Measurements from ENCODE around the gene USH1G. TPM values are rescaled to one million over a fixed set of nuclear protein-coding genes. Genes with fewer than 3 reads are reported as not detected.

The USH1G gene
- total RNA-seq, 6 experiments from 2014 or later = not detected

DNA sequence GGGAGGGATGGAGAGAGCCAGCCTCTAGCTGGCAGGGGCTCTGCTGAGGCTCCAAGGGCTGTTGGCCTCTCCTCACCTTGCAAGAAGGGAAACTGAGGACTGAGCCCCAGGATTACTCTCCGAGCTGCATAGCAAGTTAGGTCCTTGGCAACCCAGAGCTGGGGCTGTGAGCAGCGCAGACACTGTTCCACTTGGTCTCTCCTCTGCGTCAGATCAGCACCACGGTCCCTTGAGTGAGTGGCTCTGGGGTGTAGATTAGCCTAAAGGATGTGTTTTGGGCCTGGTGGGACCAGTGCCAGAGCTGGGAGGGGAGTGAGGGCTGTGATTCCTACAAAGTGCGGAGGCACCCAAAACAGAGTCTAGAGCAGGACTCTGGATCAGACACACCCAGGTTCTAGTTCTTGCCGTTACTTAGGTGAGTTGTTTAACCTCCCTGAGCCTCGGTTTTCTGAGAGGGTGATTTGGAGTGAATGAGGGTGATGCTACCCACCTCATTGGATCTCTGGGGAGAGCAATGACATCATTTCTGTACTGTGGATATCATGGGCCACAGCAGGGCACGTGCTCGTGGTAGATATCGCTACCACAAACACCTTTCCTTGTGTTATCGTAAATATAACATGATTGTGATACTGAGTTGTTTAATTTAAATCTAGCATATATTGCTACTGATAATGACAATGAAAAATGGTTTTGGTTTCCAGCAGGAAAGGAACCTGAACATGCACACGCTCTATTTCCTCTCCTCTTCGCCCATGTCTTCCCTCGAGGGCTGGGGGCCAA, 21.5 kb downstream of the USH1G start:
- Mint-ChIP-seq H3K27me3 (ENCODE audit: insufficient read depth) (peaks cover 20% of the 10 kb centered on the region), H3K9me3 (peaks cover 3% of the 10 kb centered on the region; the same call in 1 of the 2 replicates), H3K27ac (no peak overlapping the region), H3K4me3 (no peak overlapping the region), H3K4me1 (ENCODE audit: low read depth) (no peaks in the 10 kb centered on the region), H3K36me3 (ENCODE audit: low read depth) (no peaks in the 10 kb centered on the region)
- TF ChIP-seq, protein P1, sequence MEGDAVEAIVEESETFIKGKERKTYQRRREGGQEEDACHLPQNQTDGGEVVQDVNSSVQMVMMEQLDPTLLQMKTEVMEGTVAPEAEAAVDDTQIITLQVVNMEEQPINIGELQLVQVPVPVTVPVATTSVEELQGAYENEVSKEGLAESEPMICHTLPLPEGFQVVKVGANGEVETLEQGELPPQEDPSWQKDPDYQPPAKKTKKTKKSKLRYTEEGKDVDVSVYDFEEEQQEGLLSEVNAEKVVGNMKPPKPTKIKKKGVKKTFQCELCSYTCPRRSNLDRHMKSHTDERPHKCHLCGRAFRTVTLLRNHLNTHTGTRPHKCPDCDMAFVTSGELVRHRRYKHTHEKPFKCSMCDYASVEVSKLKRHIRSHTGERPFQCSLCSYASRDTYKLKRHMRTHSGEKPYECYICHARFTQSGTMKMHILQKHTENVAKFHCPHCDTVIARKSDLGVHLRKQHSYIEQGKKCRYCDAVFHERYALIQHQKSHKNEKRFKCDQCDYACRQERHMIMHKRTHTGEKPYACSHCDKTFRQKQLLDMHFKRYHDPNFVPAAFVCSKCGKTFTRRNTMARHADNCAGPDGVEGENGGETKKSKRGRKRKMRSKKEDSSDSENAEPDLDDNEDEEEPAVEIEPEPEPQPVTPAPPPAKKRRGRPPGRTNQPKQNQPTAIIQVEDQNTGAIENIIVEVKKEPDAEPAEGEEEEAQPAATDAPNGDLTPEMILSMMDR (IDR thresholded peaks at IDR 0.05) = no peak
- no peak for DNase-seq

DNA sequence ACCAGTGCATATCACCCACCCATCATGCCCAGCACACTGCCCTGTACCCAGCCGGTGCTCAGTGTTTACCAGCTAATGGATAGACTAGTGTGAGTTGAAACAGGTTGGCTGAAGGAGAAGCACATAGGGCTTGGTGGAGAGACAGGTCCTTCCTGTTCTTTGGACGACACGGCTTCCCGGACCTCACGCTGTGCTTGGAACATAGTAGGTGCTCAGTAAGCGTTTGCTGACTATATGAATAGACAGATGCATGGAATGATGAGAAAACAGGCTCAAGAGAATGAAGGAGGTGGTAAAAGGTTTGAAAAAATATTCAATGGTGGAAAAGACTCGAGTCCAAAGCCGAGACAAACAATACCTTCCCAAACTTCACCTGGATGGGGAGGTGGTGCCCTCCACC, 22.8 kb downstream of the USH1G start:
- DNase-seq = no peak
- H3K27ac Mint-ChIP-seq = no peak overlapping the region
- no peaks in the 10 kb centered on the region for H3K9me3 Mint-ChIP-seq
- TF ChIP-seq, protein P1 (IDR thresholded peaks at IDR 0.05) = no peak
- H3K36me3 Mint-ChIP-seq (ENCODE audit: low read depth) = no peaks in the 10 kb centered on the region
- no peak overlapping the region for H3K4me3 Mint-ChIP-seq
- H3K4me1 Mint-ChIP-seq (ENCODE audit: low read depth) = no peaks in the 10 kb centered on the region
- H3K27me3 Mint-ChIP-seq (ENCODE audit: insufficient read depth) = peaks cover 31% of the 10 kb centered on the region

DNA sequence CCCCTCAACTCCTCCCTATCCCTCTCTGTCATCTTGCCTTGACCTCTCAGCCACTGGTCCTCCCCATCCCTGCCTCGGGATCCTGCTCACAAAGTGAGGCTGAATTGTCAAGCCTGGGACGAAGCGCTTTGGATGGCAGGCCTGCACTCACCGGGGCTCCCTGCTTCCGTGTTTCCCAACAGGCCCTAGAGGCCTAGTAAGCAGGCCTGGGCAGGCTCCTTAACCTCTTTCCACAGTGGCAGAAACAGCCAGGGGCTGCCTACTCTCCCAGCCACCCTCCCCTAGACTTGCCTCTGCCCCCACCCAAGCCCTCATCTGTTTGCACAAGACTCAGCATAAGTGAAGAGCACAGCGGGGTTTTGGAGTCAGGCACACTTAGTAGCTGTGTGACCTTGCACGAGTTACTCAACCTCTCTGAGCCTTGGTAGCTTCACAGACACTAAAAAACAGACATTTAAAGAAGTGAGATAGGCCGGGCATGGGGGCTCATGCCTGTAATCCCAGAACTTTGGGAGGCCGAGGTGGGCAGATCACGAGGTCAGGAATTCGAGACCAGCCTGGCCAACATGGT, 24.6 kb downstream of the USH1G start:
- peaks cover 46% of the 10 kb centered on the region for H3K27me3 Mint-ChIP-seq (ENCODE audit: insufficient read depth)
- no peaks in the 10 kb centered on the region for H3K4me1 Mint-ChIP-seq (ENCODE audit: low read depth)
- DNase-seq = no peak
- H3K9me3 Mint-ChIP-seq = no peaks in the 10 kb centered on the region
- TF ChIP-seq, protein P1 (IDR thresholded peaks at IDR 0.05) = no peak
- no peaks in the 10 kb centered on the region for H3K36me3 Mint-ChIP-seq (ENCODE audit: low read depth)
- no peak overlapping the region for H3K27ac Mint-ChIP-seq
- no peak overlapping the region for H3K4me3 Mint-ChIP-seq

DNA sequence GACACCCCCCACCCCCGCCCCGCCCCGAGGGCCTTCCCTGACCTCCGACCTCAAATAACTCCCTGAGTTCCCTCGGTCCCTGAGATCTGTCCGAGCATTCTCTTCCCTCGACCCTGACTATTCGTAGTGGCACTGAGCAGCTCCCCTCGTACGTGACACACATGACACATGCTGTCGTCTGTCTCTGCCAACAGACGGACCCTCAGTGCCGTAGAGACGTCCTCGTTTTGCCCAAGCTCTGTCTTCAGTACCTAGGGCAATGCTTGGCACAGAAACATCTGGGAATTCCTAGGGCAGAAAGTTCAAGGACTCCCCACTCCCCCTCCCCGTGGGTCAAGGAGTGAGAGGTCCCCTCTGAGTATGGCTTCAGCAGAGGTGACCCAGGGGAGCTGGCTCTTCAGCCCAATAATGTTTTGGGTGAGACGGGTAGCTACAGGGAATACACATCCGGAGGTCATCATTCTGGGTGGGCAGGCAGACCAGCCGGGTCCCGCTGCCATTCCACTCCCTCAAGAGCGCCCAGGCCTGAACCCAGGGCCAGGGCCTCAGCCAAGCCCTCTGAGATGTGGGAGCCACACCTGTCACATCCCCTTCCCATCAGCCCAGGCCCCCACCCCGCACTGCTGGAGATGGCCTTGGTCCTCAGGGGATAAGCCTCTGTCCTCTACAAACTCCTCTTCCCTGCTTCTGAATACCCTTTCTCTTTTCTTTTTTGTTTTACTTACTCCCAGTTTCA, 29.0 kb downstream of the USH1G start:
- no peak for DNase-seq
- TF ChIP-seq, protein P1 (IDR thresholded peaks at IDR 0.05) = no peak
- no peak overlapping the region for H3K27ac Mint-ChIP-seq
- no peak overlapping the region for H3K4me3 Mint-ChIP-seq
- H3K9me3 Mint-ChIP-seq = no peaks in the 10 kb centered on the region
- no peaks in the 10 kb centered on the region for H3K36me3 Mint-ChIP-seq (ENCODE audit: low read depth)
- H3K4me1 Mint-ChIP-seq (ENCODE audit: low read depth) = no peaks in the 10 kb centered on the region
- H3K27me3 Mint-ChIP-seq (ENCODE audit: insufficient read depth) = peaks cover 53% of the 10 kb centered on the region

DNA sequence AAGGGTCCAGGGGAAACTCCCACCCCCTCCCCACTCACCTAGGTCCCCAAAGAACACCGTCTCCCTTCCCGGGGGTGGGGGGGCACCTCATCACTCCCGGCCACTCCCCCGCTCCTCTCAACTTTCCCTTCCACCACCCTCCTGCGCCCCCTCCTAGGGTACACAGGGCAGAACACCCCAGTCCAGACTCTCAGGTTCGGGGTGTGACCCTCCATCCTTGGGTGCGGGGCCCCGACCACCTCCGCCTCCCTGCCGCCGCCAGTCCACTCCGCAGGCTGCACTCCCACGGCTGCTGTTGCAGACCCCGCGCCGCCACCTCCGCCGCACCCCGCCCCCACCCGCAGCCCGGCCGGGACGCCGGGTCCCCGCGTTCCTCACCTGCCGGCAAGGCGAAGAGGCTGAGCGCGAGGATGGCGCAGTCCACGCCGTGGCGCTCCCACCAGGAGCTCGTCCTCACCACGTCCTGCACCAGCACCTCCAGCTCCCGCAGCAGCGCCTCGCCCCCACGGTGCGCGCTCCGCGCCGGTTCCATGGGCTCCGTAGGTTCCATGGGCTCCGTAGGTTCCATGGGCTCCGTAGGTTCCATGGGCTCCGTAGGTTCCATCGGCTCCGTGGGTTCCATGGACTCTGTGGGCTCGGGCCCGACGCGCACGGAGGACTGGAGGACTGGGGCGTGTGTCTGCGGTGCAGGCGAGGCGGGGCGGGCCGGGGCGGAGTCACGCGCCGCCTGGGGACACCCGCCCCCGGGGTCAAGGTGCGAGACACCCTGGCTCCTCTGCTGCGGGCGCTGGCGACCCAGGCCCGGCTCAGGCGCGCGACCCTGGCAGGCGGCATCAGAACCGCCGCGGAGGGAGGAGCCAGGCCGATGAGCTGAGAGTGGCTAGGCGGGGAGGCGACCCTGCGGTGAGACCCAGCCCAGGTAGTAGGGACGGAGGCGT, 29.8 kb downstream of the USH1G start, which contains the start of gene FADS6:
Gene FADS6, minus strand, starts transcription at position 660 of the 938 bp plus-strand sequence. Its CDS starts 38 bp downstream, at position 622.
- Mint-ChIP-seq H3K27me3 (ENCODE audit: insufficient read depth) (peaks cover 59% of the 10 kb centered on the region), H3K36me3 (ENCODE audit: low read depth) (no peaks in the 10 kb centered on the region), H3K4me3 (no peak within 1 kb of the TSS), H3K27ac (no peak within 1 kb of the TSS), H3K9me3 (no peaks in the 10 kb centered on the region), H3K4me1 (ENCODE audit: low read depth) (no peaks in the 10 kb centered on the region)
- TF ChIP-seq, protein P1 (IDR thresholded peaks at IDR 0.05) = no peak
- no peak for DNase-seq

Measured in HFFc6 (cell line).